ENCODE results near the gene WNT10A.
"Not testable (repeated sequence)": the region's sequence is repeated elsewhere in the genome, so short reads cannot be mapped to it uniquely, and the experiment has no call there.

GRCh38 chr2:218931751-218932150 is 51.1 kb downstream of the WNT10A start:
- not testable (repeated sequence) for TF ChIP-seq CTCF (IDR thresholded peaks at IDR 0.05 in 8 of 11, conservative IDR thresholded peaks at IDR 0.05 in 3 of 11); POLR2A (IDR thresholded peaks at IDR 0.05); POLR2AphosphoS5 (IDR thresholded peaks at IDR 0.05)
